ENCODE measurements around the gene GJB2.

GJB2 gene

DNA sequence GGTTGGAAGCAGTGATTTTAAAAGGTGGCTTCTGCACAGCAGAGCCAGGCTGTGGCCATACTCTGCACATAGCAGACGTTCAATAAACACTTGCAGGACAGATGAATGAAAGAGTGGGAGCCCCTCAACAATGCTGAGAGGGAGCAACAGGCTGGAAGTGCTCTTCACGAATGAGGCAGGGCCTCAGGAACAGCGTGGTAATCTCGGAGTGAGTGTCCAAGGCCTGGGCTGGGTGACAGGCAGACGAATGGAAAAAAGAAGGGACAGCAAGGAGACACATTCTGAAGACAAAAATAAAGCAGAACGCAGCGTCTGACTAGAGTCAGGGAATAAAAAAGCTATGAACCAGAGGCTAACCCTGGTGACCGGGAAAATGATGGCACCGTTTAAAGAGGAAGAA lies 43.0 kb downstream of the GJB2 start:
- DNase-seq (ENCODE audit: low read depth), result no peak
- no peak overlapping the region for H3K4me3 ChIP-seq (ENCODE audit: low read depth, low read length)
- TF ChIP-seq CTCF (IDR thresholded peaks at IDR 0.05; ENCODE audit: low read depth, low read length, missing control alignments), result no peak

- DNase-seq (ENCODE audit: low read depth), result no peak
- no peak for TF ChIP-seq CTCF (IDR thresholded peaks at IDR 0.05; ENCODE audit: low read depth, low read length, missing control alignments)
These were observed 44.1 kb downstream of the GJB2 start for GRCh38 chr13:20148501-20149183.

GRCh38 chr13:20146381-20146780 lies 46.4 kb downstream of the GJB2 start:
- no peak for DNase-seq (ENCODE audit: low read depth)
- H3K4me3 ChIP-seq (ENCODE audit: low read depth, low read length), result no peak overlapping the region

More at GRCh38 chr13:20148501-20149183, 44.1 kb downstream of the GJB2 start:
- no peak overlapping the region for H3K4me3 ChIP-seq (ENCODE audit: low read depth, low read length)

GRCh38 chr13:20145521-20145920 lies 47.2 kb downstream of the GJB2 start:
- no peak overlapping the region for H3K4me3 ChIP-seq (ENCODE audit: low read depth, low read length)
- no peak for DNase-seq (ENCODE audit: low read depth)
- TF ChIP-seq CTCF (IDR thresholded peaks at IDR 0.05; ENCODE audit: low read depth, low read length, missing control alignments), result no peak

More at GRCh38 chr13:20146381-20146780, 46.4 kb downstream of the GJB2 start:
- TF ChIP-seq CTCF (IDR thresholded peaks at IDR 0.05; ENCODE audit: low read depth, low read length, missing control alignments), result no peak

DNA sequence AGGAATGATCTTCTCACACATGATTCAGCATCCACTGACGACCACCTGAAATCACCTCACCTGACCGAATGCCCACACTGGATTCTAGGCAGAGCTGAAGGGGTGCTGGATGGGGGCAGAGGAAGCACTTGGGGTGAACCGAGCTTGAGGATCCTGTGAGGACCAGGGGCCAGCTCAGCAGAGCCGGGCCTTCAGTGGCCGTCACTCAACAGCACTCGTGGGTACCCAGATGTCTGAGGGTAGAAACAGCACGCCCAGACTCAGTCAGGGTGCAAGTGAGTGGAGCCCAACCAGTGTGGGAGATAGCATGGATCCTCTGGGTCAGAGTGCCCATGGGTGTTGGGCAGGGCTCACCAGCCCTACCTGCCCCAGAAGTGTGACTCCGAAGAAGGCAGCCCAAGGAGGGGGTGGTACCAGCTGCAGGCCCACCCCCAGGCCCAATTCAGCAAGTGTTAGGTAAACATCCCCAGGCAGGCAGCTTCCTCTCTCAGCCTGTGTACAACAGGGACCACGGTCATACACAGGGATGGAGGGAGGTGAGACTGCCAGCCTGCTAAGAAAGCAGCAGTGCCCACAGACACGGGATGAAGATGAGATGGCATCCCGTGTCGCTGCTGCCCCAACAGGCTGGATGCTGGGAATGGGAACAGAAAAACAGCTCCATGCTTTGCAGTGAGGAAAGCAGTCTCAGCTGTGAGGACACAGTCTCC lies 48.4 kb downstream of the GJB2 start:
- DNase-seq (ENCODE audit: low read depth), result no peak
- H3K4me3 ChIP-seq (ENCODE audit: low read depth, low read length), result no peak overlapping the region
- no peak for TF ChIP-seq CTCF (IDR thresholded peaks at IDR 0.05; ENCODE audit: low read depth, low read length, missing control alignments)

GRCh38 chr13:20142927-20143480 lies 49.7 kb downstream of the GJB2 start:
- TF ChIP-seq CTCF (IDR thresholded peaks at IDR 0.05; ENCODE audit: low read depth, low read length, missing control alignments), result no peak
- H3K4me3 ChIP-seq (ENCODE audit: low read depth, low read length), result no peak overlapping the region
- DNase-seq (ENCODE audit: low read depth), result no peak

Measured in GM12864 (cell line).